Measurements from ENCODE around the gene PRELID2. TPM values are rescaled to one million over a fixed set of nuclear protein-coding genes. Genes with fewer than 3 reads are reported as not detected.

PRELID2 gene
- polyA plus RNA-seq, 2 of the 4 experiments (the other 2 are of a cell fraction), result 8.5 to 10.4 TPM

DNA sequence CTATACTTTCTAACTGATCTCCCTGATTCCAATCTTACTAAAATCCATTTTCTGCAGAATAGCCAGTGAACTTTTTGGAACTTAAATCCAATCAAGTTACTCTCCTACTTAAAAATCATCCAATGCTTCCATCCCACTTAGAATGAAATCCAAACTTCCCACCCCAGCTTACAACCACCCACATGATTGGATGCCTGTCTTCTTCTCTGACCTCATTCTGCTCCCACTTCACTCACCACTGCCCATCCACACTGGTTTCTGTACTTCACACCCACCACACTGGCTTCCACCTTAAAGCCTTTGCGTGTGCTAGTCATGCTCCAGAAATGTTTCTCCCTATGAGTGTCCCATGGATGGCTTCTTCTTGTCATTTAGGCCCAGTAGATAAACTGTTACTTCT is 119.7 kb downstream of the PRELID2 start:
- ATAC-seq, result no peak
- no peak for FAIRE-seq
- Histone ChIP-seq H3K4me1 (0 out of 3 replicates have a peak, but pooled peaks cover 3% of the 10 kb centered on the region), H3K4me2 (no peak overlapping the region), H3K4me3 (no peak overlapping the region), H3K9me3 (no peaks in the 10 kb centered on the region), H3K27ac (no peak overlapping the region)
- TF ChIP-seq NR3C1 (IDR thresholded peaks at IDR 0.05) (no peak), NPAS2 (CRISPR knock-in tag; IDR thresholded peaks at IDR 0.05; ENCODE audit: borderline replicate concordance) (no peak), RFX5 (IDR thresholded peaks at IDR 0.05) (no peak)
- no peak for DNase-seq (ENCODE audit: low read depth in 1 of 2, low spot score in 1 of 2)
- CTCF ChIA-PET, result no interaction called here
- POLR2A ChIA-PET, result no interaction called here
- WGBS (ENCODE audit: missing lambda C conversion rate), result 88% methylated on average over 1 of the region's 1 CpG

DNA sequence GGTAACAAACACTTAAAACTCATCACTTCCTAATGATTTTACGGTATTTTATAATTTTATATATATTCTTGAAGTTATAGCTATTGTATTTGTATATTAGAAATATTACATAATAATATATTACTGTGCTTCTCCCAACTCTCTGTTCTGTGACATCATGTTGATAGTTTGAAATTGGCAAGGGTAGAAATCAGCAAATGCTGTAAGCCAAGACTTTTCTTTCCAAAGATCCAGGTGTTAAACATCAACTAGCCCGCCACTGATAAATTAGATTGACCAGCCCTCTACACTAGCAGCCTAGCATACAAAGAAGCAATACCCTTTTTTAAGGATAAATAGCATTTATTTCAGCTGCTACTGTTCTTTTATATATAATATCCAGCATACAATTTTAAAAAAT is 122.9 kb downstream of the PRELID2 start:
- TF ChIP-seq, protein P1, sequence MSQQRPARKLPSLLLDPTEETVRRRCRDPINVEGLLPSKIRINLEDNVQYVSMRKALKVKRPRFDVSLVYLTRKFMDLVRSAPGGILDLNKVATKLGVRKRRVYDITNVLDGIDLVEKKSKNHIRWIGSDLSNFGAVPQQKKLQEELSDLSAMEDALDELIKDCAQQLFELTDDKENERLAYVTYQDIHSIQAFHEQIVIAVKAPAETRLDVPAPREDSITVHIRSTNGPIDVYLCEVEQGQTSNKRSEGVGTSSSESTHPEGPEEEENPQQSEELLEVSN (IDR thresholded peaks at IDR 0.05; ENCODE audit: borderline replicate concordance, low read depth), result no peak
- TF ChIP-seq CHD2 (IDR thresholded peaks at IDR 0.05; ENCODE audit: low read length, partially characterized antibody) (no peak), POLR2AphosphoS2 (conservative IDR thresholded peaks at IDR 0.05; ENCODE audit: low read length) (no peak), FOSL2 (IDR thresholded peaks at IDR 0.05) (no peak), FOSL2 (CRISPR knock-in tag; IDR thresholded peaks at IDR 0.05) (no peak), TFCP2L1 (CRISPR knock-in tag; IDR thresholded peaks at IDR 0.05) (no peak), HOXA7 (CRISPR knock-in tag; IDR thresholded peaks at IDR 0.05) (no peak), PHF8 (IDR thresholded peaks at IDR 0.05; ENCODE audit: borderline replicate concordance, low read depth) (no peak), GATA3 (IDR thresholded peaks at IDR 0.05; ENCODE audit: borderline replicate concordance) (no peak), SREBF2 (IDR thresholded peaks at IDR 0.05) (no peak), ZSCAN20 (CRISPR knock-in tag; IDR thresholded peaks at IDR 0.05) (no peak), NPAS2 (CRISPR knock-in tag; IDR thresholded peaks at IDR 0.05; ENCODE audit: borderline replicate concordance) (no peak), FOXS1 (CRISPR knock-in tag; IDR thresholded peaks at IDR 0.05) (no peak), ESRRA (IDR thresholded peaks at IDR 0.05; ENCODE audit: borderline replicate concordance, low read length) (no peak)
- TF ChIP-seq, protein P2, sequence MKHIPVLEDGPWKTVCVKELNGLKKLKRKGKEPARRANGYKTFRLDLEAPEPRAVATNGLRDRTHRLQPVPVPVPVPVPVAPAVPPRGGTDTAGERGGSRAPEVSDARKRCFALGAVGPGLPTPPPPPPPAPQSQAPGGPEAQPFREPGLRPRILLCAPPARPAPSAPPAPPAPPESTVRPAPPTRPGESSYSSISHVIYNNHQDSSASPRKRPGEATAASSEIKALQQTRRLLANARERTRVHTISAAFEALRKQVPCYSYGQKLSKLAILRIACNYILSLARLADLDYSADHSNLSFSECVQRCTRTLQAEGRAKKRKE (CRISPR knock-in tag; IDR thresholded peaks at IDR 0.05; ENCODE audit: low read depth), result no peak
- TF ChIP-seq, protein P3, sequence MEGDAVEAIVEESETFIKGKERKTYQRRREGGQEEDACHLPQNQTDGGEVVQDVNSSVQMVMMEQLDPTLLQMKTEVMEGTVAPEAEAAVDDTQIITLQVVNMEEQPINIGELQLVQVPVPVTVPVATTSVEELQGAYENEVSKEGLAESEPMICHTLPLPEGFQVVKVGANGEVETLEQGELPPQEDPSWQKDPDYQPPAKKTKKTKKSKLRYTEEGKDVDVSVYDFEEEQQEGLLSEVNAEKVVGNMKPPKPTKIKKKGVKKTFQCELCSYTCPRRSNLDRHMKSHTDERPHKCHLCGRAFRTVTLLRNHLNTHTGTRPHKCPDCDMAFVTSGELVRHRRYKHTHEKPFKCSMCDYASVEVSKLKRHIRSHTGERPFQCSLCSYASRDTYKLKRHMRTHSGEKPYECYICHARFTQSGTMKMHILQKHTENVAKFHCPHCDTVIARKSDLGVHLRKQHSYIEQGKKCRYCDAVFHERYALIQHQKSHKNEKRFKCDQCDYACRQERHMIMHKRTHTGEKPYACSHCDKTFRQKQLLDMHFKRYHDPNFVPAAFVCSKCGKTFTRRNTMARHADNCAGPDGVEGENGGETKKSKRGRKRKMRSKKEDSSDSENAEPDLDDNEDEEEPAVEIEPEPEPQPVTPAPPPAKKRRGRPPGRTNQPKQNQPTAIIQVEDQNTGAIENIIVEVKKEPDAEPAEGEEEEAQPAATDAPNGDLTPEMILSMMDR (IDR thresholded peaks at IDR 0.05), result no peak
- TF ChIP-seq, protein P4, sequence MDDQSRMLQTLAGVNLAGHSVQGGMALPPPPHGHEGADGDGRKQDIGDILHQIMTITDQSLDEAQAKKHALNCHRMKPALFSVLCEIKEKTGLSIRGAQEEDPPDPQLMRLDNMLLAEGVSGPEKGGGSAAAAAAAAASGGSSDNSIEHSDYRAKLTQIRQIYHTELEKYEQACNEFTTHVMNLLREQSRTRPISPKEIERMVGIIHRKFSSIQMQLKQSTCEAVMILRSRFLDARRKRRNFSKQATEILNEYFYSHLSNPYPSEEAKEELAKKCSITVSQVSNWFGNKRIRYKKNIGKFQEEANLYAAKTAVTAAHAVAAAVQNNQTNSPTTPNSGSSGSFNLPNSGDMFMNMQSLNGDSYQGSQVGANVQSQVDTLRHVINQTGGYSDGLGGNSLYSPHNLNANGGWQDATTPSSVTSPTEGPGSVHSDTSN (IDR thresholded peaks at IDR 0.05), result no peak
- TF ChIP-seq, protein P5, sequence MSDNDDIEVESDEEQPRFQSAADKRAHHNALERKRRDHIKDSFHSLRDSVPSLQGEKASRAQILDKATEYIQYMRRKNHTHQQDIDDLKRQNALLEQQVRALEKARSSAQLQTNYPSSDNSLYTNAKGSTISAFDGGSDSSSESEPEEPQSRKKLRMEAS (IDR thresholded peaks at IDR 0.05), result no peak
- TF ChIP-seq, protein P6, sequence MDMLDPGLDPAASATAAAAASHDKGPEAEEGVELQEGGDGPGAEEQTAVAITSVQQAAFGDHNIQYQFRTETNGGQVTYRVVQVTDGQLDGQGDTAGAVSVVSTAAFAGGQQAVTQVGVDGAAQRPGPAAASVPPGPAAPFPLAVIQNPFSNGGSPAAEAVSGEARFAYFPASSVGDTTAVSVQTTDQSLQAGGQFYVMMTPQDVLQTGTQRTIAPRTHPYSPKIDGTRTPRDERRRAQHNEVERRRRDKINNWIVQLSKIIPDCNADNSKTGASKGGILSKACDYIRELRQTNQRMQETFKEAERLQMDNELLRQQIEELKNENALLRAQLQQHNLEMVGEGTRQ (IDR thresholded peaks at IDR 0.05), result no peak
- H3K9me3 ChIP-seq, result no peaks in the 10 kb centered on the region
- ChIA-PET POLR2A (no interaction called here), CTCF (interaction anchor here (0.9 kb wide), 1 partner anchor 11 kb away, joined by 3 read pairs; no protein-coding TSS in a partner anchor)
- WGBS (ENCODE audit: missing lambda C conversion rate), result 82% methylated on average over 2 of the region's 2 CpGs
- DNase-seq (ENCODE audit: low read depth in 1 of 2, low spot score in 1 of 2) (no peak), FAIRE-seq (no peak), ATAC-seq (no peak)
- no peak overlapping the region for H3K4me3 ChIP-seq
- H3K4me2 ChIP-seq, result no peak overlapping the region
- H3K4me1 ChIP-seq, result no peaks in the 10 kb centered on the region
- no peak overlapping the region for H3K27ac ChIP-seq

Data from A549 (cell line).